ENCODE measurements around the gene MELTF.

The MELTF gene

GRCh38 chr3:196996454-196997265 is 33.0 kb downstream of the MELTF start:
- no peak overlapping the region for H3K4me3 Mint-ChIP-seq
- H3K27ac Mint-ChIP-seq: no peak overlapping the region
- H3K36me3 Mint-ChIP-seq (ENCODE audit: low read depth): no peaks in the 10 kb centered on the region
- no peaks in the 10 kb centered on the region for H3K27me3 Mint-ChIP-seq
- H3K4me1 Mint-ChIP-seq (ENCODE audit: low read depth): peaks cover 1% of the 10 kb centered on the region
- no peaks in the 10 kb centered on the region for H3K9me3 Mint-ChIP-seq

- Mint-ChIP-seq H3K9me3 (no peaks in the 10 kb centered on the region), H3K4me1 (ENCODE audit: low read depth) (no peaks in the 10 kb centered on the region), H3K36me3 (ENCODE audit: low read depth) (no peaks in the 10 kb centered on the region), H3K4me3 (no peak overlapping the region), H3K27me3 (no peaks in the 10 kb centered on the region), H3K27ac (no peak overlapping the region)
Observed at GRCh38 chr3:196995646-196996355, 33.8 kb downstream of the MELTF start.

DNA sequence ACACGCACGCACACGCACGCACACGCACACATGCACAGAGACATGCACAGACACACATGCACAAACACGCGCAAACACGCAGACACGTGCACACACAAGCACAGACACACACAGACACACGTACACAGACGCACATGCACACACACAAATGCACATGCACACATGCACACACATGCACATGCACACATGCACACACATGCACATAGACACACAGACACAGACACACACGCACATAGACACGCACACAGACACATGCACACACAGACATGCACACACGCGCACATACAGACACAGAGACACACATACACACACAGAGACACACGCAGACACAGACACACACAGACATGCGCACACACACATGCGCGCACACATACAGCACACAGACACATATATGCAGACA is 34.6 kb downstream of the MELTF start:
- Mint-ChIP-seq H3K36me3 (ENCODE audit: low read depth) (no peaks in the 10 kb centered on the region), H3K4me1 (ENCODE audit: low read depth) (no peaks in the 10 kb centered on the region), H3K9me3 (no peaks in the 10 kb centered on the region), H3K27ac (no peak overlapping the region), H3K27me3 (no peaks in the 10 kb centered on the region), H3K4me3 (no peak overlapping the region)

DNA sequence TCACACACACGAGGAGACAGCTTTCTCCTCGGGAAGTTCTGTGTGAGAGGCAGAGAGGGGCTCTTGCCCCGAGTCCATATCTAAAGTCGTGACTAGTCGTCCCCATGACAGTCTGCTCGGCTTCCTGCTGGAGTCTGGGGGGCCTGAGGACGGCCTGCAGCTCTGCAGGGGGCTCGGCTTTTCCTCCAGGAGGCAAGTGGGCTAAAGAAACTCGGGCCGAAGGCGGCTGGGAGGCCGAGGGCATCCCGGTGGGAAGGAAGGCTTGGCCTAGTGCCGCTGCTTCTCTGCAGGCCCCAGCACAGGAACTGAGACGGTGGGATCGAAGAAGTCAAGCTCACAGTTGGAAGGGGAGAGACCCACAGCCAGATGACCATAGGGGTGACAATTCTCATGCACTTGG is 35.6 kb downstream of the MELTF start:
- Mint-ChIP-seq H3K4me1 (ENCODE audit: low read depth) (no peaks in the 10 kb centered on the region), H3K36me3 (ENCODE audit: low read depth) (no peaks in the 10 kb centered on the region), H3K4me3 (no peak overlapping the region), H3K9me3 (no peaks in the 10 kb centered on the region), H3K27me3 (no peaks in the 10 kb centered on the region), H3K27ac (no peak overlapping the region)

GRCh38 chr3:196992461-196993065 is 37.1 kb downstream of the MELTF start:
- H3K4me1 Mint-ChIP-seq (ENCODE audit: low read depth): no peaks in the 10 kb centered on the region
- no peak overlapping the region for H3K4me3 Mint-ChIP-seq
- H3K36me3 Mint-ChIP-seq (ENCODE audit: low read depth): no peaks in the 10 kb centered on the region
- no peaks in the 10 kb centered on the region for H3K9me3 Mint-ChIP-seq
- H3K27ac Mint-ChIP-seq: no peak overlapping the region
- no peaks in the 10 kb centered on the region for H3K27me3 Mint-ChIP-seq

- H3K4me3 Mint-ChIP-seq: no peak overlapping the region
- H3K9me3 Mint-ChIP-seq: no peaks in the 10 kb centered on the region
- no peaks in the 10 kb centered on the region for H3K36me3 Mint-ChIP-seq (ENCODE audit: low read depth)
- no peaks in the 10 kb centered on the region for H3K27me3 Mint-ChIP-seq
- no peaks in the 10 kb centered on the region for H3K4me1 Mint-ChIP-seq (ENCODE audit: low read depth)
- no peak overlapping the region for H3K27ac Mint-ChIP-seq
Observed at GRCh38 chr3:196991581-196992460, 37.8 kb downstream of the MELTF start.

GRCh38 chr3:196990601-196991007 is 39.0 kb downstream of the MELTF start:
- Mint-ChIP-seq H3K9me3 (no peaks in the 10 kb centered on the region), H3K4me3 (no peak overlapping the region), H3K4me1 (ENCODE audit: low read depth) (no peaks in the 10 kb centered on the region), H3K27ac (no peak overlapping the region), H3K27me3 (no peaks in the 10 kb centered on the region), H3K36me3 (ENCODE audit: low read depth) (no peaks in the 10 kb centered on the region)

DNA sequence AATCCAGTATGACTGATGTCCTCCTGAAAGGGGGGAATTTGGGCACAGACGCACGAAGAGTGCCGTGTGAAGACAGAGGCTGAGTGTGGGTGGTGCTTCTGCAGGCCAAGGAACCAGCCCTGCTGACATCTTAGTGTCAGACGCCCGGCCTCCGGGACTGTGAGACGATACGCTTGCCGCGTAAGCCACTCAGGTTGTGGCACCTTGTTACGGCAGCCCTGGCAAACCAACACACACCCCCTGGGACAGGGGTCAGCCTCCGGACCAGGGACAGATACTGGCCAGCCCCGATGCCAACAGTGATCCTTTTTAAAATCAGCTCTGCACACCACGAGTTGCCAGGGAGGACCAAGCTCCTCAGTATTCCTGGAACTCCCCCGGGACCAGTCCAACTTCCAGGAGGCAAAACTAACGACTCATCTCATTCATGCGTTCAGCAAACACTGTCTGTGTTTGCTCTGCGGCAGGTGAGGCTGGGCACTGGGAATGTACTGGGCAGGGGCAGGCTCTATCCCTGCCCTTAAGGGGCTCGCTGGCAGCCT is 39.8 kb downstream of the MELTF start:
- no peaks in the 10 kb centered on the region for H3K9me3 Mint-ChIP-seq
- H3K27ac Mint-ChIP-seq: no peak overlapping the region
- no peaks in the 10 kb centered on the region for H3K36me3 Mint-ChIP-seq (ENCODE audit: low read depth)

GRCh38 chr3:196988241-196989029 is 41.2 kb downstream of the MELTF start:
- Mint-ChIP-seq H3K4me3 (no peak overlapping the region), H3K27ac (no peak overlapping the region), H3K27me3 (peaks cover 6% of the 10 kb centered on the region), H3K36me3 (ENCODE audit: low read depth) (no peaks in the 10 kb centered on the region), H3K9me3 (no peaks in the 10 kb centered on the region), H3K4me1 (ENCODE audit: low read depth) (no peaks in the 10 kb centered on the region)

More for the DNA sequence above, 39.8 kb downstream of the MELTF start:
- Mint-ChIP-seq H3K4me3 (no peak overlapping the region), H3K4me1 (ENCODE audit: low read depth) (no peaks in the 10 kb centered on the region), H3K27me3 (no peaks in the 10 kb centered on the region)

DNA sequence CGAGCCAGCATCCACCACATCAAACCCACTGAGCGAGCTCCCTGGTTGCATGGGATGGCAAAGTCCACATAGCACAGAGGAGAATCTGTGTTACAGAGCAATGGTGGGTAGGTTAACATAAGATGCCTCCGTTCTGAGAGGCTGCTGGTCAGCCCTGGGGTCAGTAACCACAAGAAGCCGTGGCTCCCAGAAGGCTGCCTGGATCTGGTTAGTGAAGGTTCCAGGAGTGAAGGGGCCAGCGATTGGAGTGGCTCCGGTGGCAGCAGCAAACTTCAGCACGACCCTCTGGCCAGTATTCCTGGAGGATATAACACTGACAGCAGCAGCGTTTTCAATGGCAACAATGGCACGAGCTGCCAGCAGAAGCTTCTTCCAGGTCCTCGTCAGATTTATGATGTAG is 42.6 kb downstream of the MELTF start:
- Mint-ChIP-seq H3K36me3 (ENCODE audit: low read depth) (no peaks in the 10 kb centered on the region), H3K4me1 (ENCODE audit: low read depth) (no peaks in the 10 kb centered on the region), H3K4me3 (no peak overlapping the region), H3K9me3 (no peaks in the 10 kb centered on the region), H3K27me3 (peaks cover 10% of the 10 kb centered on the region), H3K27ac (no peak overlapping the region)

- Mint-ChIP-seq H3K4me1 (ENCODE audit: low read depth) (no peaks in the 10 kb centered on the region), H3K27ac (no peak overlapping the region), H3K4me3 (no peak overlapping the region), H3K9me3 (peaks cover 4% of the 10 kb centered on the region), H3K27me3 (peaks cover 15% of the 10 kb centered on the region), H3K36me3 (ENCODE audit: low read depth) (no peaks in the 10 kb centered on the region)
Observed at GRCh38 chr3:196985954-196986885, 43.4 kb downstream of the MELTF start.

DNA sequence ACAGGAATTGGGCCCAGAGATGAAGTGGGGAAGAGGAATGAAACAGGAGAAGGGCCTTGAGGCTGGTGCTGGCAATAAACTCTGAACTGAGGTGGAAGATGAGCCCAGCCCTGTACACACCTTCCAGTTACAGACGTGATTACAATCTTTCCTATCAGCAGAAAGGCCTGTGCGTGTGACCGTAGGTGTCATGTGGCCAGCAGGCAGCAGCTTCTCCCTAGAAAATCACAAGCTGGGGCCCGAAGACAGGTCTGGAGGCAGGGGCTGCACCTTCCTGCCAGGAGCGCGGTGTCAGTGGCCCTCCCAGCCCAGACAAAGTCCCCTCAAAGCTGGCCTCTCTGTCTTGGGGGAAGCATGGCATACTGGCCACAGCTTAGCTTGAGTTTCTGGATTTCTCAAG is 44.3 kb downstream of the MELTF start:
- Mint-ChIP-seq H3K36me3 (ENCODE audit: low read depth) (no peaks in the 10 kb centered on the region), H3K4me3 (no peak overlapping the region), H3K4me1 (ENCODE audit: low read depth) (no peaks in the 10 kb centered on the region), H3K27ac (no peak overlapping the region), H3K27me3 (peaks cover 18% of the 10 kb centered on the region), H3K9me3 (peaks cover 4% of the 10 kb centered on the region)

GRCh38 chr3:196983186-196983585 is 46.4 kb downstream of the MELTF start:
- Mint-ChIP-seq H3K27me3 (peaks cover 22% of the 10 kb centered on the region), H3K4me1 (ENCODE audit: low read depth) (no peaks in the 10 kb centered on the region), H3K36me3 (ENCODE audit: low read depth) (no peaks in the 10 kb centered on the region), H3K27ac (no peak overlapping the region), H3K4me3 (no peak overlapping the region), H3K9me3 (peaks cover 4% of the 10 kb centered on the region)
